Activated T-cell treated with anti-CD3 and anti-CD28 coated beads, Interleukin-2, amount 50 U/mL, for 48 hours (primary cell): ENCODE measurements around the gene MAGI1.

Experiments
- DNase-seq, 2 experiments: peaks; one replicate each; pipeline ENCODE4 v3.0.0-alpha.2; 2020

The MAGI1 gene

DNA sequence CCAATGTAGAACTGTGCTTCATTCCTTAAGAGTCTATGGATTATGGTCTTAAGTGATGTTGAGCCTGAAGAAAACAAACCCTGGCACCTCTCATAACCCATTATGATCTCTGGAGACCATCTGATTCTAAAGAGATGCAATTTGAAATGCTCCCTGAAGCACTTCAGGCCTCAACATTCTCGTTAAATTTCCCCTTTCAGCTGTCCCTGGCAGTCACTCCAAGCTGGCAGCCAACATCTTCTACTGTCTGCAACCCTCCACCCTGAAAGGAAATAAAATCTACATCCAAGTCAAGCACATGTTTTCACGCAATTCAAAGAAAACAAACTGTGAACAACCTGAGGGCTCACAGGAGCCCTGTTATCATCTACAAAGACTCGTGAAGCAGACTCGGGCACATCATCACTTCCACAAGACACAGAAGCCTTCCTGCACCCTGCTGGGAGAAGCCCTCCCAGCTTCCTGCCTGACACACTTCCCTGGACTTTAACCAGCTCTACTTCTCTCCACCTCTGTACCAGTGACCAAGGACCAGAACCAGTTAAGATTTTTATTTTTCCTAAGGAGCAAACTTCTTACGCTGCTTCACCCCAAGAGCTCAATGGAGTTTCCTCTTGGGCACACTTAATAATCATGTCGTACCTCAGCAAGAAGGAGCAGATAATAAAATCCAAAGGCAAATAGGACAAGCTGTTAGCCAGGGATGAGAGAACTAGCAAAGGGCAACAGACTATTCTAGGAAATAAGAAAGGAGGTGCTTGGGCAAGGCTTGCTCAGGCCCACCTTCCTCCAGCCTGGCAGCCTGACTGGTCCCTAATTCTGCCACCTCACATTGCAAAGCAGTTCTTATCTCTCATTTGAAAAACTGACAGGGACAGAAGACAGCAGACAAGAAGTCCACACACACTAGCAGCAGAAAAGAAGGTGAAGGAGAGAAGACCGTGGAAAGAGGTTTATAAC, 67.1 kb downstream of the MAGI1 start:
- no peak for DNase-seq

DNA sequence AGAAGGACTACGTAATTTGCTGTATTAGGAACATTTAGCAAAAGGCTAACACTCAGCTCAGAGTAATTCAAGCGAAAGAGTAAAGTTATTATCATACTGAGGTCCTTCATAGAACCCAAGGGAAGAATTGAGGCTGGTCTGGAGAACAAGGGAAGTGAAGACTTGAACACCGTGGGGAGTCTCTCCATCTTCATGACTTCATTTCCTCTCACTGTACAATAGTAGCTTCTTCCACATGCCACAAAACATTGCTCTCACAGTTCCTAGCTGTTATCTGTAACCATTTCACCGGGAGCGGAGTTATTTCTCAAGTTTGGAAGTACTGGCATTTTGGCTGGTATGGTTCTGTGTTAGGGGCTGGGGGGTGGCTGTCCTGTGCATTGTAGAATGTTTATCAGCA, 69.7 kb downstream of the MAGI1 start:
- no peak for DNase-seq

DNA sequence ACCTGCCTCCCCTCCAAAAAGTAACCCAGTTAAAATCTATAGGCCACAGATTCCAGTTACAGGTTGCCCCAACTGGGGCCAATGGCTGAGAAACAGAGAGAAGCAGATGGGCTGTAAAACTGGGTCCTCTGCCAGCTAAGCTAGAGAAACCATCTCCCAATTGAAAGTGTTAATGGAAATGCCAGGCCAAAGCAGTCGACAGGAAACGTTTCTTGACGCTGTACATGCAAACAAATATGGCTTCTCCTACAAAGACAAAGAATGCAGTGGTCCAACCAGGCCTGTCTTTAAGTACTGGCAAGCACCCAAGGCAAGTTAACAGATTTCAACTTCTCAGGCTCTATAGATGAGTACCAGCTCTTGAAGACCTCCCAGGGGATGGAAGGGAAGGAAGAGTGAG, 71.3 kb downstream of the MAGI1 start:
- DNase-seq, result no peak

DNA sequence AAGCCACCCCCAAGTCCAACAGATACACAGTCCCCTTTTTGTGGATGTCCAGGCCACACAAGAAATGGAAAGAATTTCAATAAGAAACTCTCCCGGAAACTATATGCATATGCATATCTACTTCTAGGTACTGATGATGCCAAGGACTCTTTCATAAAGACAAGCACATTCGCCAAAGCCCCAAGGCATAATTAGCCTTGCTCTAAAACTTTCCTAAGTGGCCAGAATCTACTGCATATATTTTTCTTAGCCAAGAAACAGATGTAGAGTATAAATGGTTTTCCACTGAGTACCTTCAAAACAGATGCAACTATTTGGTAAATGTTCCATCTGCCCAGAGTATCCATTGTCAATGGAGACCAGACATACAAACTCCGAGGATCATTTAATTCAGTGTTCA, 73.9 kb downstream of the MAGI1 start:
- no peak for DNase-seq

DNA sequence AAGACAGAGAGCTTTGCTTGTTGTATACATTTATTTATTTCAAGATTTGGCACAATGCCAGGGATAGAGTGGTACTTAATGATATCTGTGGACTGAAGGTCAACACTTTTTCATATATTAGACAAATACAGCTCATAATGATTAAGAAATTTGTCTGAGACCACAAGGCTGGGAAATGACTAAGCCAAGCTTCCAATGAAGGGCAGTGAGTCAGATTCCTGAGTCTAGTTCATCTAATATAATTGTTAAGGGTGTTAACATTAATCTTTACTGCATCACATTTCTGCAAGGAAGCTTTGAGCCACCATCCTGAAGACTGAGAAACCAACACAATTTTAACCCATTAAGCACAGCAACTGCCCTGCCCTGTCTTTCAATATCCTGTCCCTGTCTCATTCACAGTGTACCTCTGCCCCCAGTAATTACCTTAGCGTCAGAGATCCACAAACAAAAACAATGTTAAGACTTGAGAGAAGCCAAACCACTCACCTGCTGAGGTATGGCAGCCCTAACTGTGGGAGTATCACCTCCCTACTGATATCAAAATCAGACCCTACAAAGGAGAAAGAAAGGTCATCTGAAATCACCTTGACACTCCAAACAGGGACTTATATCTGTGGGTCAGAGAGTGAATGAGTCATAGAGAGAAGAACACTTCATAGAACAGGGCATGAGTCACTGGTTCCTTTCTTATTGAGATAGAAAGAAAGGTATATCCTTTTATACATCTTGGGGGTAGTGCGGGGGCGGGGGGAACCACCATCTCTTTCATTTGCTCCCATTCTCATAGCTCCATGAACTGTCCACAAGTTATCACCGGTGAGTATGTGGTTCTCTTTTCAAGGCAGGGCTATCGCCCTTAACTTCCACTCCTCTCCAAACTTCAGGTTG, 74.7 kb downstream of the MAGI1 start:
- peak; percentile 61 to 66 for DNase-seq

DNA sequence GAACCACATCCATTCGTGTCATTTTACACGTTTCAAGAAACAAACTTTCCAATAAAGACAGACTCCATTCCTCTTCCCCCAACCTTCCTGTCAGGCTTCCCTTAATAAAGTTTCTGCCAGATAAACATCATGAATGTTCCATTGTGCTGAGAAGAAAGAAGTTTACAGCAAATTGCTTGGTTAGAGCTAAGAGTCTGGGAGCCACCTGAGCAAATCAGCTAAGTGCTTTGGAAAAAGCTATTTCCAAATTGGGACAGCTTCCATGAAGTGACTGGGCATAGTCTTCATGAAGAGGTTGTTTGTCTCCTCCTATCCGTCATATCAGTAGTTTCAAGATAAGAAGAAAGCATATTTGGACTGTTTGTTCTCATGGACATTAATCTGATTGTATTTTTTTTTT, 77.0 kb downstream of the MAGI1 start:
- no peak for DNase-seq

DNA sequence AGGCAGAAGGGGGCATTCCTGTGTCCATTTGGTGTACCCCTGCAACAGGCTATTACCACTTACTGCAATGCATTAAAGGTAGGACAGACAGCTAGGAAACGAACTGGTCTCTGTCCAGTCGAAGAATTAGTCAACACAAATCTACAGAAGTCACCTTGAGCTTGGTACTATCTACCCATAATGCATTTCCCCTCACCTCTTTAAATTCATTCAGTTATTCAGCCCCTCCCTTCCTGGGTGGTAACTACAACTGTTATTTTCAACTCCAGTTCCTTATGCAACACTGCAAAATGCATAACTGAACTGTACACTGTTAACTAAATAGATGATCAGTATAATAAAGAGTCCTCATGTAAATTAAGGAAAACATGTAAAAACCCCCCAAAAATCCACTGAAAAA, 77.6 kb downstream of the MAGI1 start:
- DNase-seq, result no peak

DNA sequence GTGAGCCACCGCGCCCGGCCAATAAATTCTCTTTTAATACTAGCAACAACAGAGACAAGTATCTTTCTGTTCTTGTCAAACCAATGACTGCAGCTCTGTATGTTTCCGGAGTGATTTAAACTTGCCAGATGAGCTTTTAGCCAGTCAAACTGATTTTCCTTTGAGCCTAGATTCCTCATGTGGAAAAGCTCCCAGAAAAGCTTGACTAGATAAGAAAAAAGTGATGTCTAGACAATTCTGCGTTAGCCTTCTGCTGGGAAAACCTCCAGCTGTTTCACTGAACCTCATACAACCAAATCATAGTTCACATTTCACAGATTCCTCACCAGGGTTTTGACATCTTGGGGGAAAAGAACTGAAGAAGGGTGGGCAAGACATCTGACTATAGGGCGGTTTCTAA, 78.6 kb downstream of the MAGI1 start:
- DNase-seq, result no peak

DNA sequence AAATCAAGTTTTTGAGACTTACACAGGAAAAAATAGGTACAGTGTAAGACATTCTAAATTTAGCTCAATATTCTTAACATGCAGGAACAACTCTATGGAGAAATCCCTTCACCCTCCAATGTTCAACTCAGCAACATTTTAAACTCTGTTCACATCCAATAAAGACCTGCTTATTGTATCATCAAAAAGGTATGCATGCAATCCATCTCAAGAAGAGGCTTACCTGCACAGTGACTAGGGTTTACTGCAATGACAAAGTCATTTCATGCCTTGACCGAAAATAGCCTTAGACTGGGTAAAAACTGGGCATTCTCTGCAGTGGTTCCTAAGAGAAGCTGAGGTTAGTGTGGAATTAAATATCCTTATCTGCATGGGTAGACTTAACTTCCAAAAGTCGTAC, 80.5 kb downstream of the MAGI1 start:
- no peak for DNase-seq

DNA sequence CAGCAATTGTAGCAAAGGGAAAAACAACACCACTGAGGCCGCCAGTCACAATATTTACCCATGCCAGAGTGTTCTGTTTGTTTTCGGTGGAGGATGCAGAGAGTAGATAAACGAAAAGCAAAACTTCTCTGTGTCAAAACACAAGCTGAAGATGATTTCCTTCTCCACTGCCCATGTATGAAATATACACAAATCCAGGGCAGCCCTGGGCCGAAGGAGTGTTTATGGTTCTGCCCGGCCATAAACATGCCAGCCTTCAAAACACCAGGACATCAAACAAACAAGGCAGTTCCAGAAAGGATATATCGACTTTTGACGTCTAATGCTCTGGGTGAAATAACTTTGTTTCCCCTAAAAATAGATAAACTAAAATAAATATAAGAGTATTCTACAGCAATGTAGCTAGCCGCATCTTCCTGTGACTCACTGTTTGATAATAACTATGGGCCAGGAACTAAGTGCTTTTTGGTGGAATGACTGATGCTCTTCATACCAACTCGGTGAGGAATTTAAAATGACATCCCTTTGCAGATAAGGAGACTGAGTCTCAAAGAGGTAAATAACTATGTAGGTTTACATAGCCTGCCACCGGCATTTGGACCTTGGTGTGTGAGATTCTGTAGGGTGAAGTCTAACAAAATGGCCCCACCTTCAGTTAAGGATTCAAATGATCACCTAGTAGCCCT, 82.8 kb downstream of the MAGI1 start:
- DNase-seq, result no peak

DNA sequence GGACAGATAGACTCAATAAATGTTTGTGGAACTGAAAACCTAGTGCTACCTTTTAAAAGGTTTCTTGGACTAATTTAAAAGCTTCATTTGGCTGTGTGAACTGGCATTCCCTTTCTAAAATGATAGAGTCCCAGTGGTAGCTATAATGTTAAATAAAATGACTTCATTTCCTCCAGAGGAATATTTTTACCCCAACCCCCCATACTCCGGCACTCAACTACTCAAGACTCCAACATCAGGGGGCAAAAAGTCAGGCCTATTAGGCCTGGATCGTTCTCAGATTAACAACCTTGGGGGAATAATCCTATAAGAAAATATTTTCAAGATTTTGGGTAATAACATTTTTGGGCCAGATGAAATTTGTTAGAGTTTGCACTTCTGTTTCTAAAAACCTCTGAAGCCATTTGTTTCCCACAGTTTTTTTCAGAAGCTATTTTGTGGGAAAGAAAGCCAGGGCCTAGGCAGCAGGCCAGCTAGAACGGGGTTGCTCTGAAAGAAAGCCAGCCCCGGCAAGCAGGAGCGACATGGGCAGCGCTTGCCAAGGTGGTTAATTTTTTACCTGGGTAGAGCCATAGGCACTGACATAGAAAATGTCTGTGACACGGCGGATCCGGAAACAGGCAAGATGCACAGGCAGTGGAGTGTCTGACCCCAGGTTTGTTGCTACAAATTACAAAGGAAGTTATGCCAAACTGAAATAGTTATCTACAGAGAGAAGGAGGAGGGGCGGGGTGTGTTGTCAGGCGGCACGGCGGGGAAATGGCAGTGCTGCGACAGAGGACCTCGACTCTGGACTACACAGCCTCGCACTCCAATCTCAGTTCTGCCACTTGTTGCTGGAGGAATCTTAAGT, 84.6 kb downstream of the MAGI1 start:
- DNase-seq, result no peak

DNA sequence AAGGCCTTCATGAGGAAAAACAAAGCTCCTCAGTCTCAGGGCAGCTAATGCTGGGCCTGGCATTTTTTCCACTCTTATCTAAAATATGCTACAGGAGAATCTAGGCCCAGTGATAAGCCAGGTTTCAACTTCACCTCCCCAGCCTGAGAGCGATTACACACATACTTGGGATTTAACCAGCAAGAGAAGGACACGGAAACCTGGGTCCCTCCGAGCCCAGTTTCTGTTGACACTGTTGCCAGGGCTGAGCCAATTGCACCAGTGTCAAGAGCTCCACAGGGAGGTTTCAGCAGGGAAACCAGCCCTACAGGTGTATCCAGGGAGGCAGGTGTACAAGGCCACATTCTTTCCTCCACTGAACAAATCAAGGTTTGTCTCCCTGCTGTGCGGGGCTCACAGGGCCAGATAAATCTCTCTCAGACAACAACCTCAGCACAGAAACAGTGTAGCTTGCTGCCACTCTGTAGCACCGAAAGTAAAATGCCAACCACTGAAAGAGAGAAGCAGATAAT, 85.4 kb downstream of the MAGI1 start:
- no peak for DNase-seq

DNA sequence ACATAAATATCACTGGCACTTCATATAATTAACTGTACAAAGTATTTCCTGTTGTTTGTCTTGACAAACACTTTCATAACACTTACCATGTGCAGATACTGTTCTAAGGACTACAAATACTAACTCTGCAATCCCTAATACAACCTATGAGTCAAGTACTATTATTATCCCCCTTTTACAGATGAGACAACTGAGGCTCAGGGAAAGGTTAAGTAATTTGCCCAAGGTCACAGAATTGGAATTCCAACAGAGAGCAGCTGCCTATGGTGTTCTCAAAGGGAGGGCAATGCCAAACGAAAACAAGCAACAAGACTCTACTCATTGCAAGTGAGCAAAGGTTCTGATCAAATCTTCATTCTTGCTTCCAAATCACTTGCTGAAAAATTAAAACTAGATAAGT, 85.9 kb downstream of the MAGI1 start:
- DNase-seq, result no peak

DNA sequence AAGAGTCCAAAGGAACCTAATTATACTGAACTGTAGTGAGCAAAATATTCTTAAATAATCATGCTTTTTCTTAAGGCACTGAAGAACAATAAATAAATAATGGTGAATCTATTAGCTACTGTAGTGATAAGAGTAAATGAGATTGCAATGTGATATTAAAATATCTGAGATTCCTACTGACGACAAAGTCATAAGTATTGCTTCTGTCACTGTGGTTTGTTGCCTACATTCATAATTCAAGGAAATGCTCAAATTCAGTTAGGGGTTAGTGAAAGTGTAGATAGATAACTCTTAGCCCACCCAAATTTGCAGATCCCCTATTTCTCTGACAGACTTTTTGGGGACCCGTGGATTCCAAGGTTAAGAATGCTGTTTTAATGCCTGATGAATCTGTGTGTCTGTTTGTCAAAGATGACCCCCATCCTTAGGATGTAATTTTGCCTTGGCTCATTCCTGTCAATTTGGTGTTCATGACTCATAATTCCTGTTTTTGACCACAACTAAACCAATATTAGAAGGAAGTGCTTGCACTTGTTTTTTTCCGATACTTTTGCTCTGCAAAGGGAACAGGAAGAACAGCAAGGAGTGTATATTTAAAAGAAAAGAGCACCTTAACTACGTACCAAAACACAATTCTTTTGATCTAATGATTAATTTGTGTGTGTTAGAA, 86.7 kb downstream of the MAGI1 start:
- no peak for DNase-seq

DNA sequence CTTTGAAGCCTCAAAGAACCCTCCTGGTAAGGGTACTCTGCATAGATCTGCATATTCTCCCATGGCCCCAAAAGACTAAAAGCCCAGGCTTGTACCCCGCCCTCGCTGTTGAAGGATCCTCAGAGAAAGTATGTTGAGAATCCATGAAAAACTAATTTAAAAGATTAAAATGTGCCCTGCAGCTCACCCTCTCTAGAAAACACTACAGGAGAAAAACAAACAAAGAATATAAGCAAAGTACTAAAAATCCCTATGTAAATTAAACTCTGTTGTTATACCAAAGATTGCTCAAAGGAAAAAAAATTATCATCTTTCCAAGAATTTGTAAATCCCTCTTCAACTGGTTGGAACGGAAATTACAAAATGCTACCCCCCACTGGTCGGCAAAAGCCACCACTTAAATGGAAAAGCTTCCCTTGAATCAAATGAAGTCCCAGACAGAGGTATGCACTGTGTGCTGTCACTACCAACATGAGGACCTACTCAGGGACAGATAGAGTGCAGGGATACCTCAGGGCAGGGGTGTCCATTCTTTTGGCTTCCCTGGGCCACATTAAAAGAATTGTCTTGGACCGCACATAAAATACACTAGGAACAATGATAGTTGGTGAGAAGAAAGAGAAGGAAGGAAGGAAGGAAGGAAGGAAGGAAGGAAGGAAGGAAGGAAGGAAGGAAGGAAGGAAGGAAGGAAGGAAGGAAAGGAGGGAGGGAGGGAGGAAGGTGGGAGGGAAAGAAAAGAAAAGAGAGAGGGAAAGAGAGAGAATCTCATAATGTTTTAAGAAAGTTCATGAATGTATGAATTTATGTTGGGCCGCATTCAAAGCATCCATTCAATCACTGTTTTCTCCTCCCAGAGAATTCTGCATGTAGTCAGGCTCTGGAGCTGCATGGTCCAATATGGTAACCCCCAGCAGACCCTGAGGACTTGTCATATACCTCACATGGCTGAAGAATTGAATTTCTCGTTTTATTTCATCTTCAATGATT, 88.1 kb downstream of the MAGI1 start:
- DNase-seq, result no peak

DNA sequence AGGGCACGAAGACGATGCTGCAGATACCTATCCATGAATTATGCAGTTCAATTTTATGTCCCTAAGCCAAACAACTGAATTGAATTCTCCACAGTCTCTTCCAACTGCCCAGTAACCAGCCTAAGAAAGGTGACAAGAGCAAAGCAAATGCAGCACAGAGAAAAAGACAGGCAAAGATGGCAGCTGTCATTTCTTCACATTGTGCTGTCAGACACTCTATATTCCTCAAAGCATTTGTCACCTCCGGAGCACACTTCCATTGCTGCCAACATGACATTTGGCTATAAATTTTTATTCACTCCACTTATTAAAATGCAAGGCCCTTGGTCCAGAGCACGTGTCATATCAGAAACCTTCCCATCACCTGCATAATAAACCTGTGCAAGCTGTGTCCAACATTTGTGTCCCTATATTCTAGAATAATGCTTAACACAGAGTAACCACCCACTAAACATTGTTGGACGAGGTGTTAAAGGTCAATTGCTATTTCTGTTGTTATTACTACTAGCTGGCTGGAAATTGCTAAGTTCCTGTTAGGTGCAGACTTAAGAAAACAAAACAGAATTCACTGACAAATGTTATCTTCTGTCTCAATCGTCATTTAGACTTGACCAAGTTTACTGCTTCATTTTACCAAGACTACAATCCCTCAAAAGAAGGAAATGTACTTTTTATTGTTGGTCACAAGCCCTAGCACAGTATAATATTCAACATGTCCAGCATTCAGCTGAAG, 89.7 kb downstream of the MAGI1 start:
- DNase-seq, result no peak

DNA sequence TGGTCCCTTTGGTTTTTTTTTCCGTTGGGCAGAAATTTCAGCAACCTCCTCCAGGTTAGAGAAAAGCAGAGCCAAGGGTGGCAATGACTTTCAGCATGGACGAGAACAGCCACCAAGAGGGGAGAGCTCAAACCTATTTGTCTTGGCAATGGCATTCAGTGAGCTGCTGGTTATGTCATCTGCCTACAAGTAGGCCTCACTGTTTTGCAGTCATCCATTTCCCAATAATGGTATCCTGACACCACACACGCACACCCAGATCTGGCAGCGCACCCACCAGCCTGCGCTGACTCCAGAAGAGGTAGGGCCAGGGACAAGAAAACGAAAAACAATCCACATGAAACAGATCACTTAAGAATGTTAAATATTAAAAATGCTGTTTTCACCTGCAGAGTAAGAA, 92.3 kb downstream of the MAGI1 start:
- DNase-seq, result no peak

DNA sequence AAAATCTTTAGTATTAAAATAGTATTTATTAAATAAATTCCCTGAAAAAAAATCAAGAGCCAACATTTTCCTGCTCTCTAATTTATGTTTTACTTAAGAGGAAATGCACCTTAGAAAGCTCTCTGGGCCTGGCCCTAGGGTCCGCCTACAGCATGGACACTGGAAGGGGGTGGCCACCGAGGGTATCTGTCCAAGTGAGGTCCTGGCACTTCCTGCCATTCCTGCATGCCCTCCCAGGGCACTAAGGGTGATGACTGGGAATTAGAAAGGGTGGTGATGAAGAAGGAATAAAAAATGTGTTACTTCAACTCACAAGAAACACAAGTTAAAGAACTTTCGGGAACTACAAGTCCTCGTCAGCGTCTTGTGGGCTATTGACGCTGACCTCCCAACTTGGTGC, 92.8 kb downstream of the MAGI1 start:
- no peak for DNase-seq

DNA sequence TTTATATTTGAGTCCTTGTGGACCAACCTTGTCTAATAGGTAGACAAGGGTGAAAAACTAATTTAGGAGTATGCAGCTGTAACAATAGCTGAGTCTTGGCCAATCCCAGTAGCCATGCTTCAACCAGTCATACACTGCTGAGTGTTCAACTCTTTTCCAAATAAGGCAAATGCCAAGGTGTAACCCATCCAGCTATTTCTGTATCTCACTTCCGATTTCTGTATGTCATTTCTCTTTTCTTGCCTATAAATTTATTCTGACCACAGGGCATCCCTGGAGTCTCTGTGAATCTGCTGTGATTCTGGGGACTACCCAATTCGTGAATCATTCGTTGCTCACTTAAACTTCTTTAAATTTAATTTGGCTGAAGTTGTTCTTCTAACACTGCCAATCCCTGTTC, 93.2 kb downstream of the MAGI1 start:
- DNase-seq, result no peak

DNA sequence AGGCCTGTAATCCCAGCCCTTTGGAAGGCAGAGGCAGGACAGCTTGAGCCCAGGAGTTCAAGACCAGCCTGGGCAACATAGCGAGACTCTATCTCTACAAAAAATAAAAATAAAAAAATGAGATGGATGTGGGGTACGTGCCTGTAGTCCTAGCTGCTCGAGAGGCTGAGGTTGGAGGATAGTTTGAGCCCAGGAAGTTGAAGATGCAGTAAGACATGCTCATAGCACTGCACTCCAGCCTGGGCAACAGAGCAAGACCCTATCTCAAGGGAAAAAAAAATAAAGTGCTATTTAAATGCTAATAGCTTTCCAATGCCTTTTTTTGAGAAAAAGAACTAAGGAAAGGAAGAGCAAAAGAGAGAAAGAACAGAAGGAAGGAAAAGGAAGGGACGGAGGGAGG, 94.5 kb downstream of the MAGI1 start:
- no peak for DNase-seq
